H1 (cell line): ENCODE data around the gene IL18R1. TPM values are rescaled to one million over a fixed set of nuclear protein-coding genes. Genes with fewer than 3 reads are reported as not detected.

ENCODE experiments used
- CTCF ChIA-PET: fragments of 300-600 bp; sonication (Branson Sonifier 250); formaldehyde crosslinking; loops from one replicate; lab custom pipeline; 2021; ENCODE audit not compliant: partially characterized antibody; lab: Charles Lee
- POLR2A ChIA-PET: fragments of 300-600 bp; sonication (Branson Sonifier 250); formaldehyde crosslinking; loops from one replicate; lab custom pipeline; 2021; ENCODE audit warnings: inconsistent platforms; ENCODE audit not compliant: partially characterized antibody; lab: Charles Lee
- DNase-seq, 2 experiments: peaks; one replicate each; pipeline versions ENCODE4 v3.0.0 to v3.0.0-alpha.2; 2010 to 2022; ENCODE audit warnings: low spot score in 2 of 2, low read depth in 1 of 2, mixed read lengths in 1 of 2
- FAIRE-seq: peaks from 2 replicates; lab custom pipeline; 2011; peaks lifted over from hg19 to GRCh38; lab: Jason Lieb, UNC
- H2AFZ ChIP-seq: 2 replicates; pipeline ENCODE4 v1.8.1; 2012; ENCODE audit warnings: low read length, inconsistent platforms
- H2AK5ac ChIP-seq: 2 replicates; pipeline ENCODE4 v1.6.1; 2013; ENCODE audit warnings: low read depth, low read length
- H2BK120ac ChIP-seq: replicated peaks from 2 replicates; pipeline ENCODE3; 2013; ENCODE audit warnings: low read depth, low read length, inconsistent platforms
- H2BK12ac ChIP-seq: 2 replicates; pipeline ENCODE4 v1.6.1; 2013; ENCODE audit warnings: low read depth, low read length
- H2BK15ac ChIP-seq: 2 replicates; pipeline ENCODE4 v1.6.1; 2013; ENCODE audit warnings: low read length
- H2BK20ac ChIP-seq: 2 replicates; pipeline ENCODE4 v1.6.1; 2013; ENCODE audit warnings: low read length
- H2BK5ac ChIP-seq: 2 replicates; pipeline ENCODE4 v1.6.1; 2013; ENCODE audit warnings: low read depth, low read length
- H3K14ac ChIP-seq: 2 replicates; pipeline ENCODE4 v1.6.1; 2013; ENCODE audit warnings: inconsistent platforms; ENCODE audit not compliant: insufficient read length
- H3K18ac ChIP-seq: 2 replicates; pipeline ENCODE4 v1.6.1; 2013; ENCODE audit warnings: low read length; ENCODE audit errors: extremely low read depth
- H3K23ac ChIP-seq: 2 replicates; pipeline ENCODE4 v1.6.1; 2013; ENCODE audit warnings: inconsistent platforms; ENCODE audit not compliant: insufficient read length
- H3K23me2 ChIP-seq: 2 replicates; pipeline ENCODE4 v1.6.1; 2013; ENCODE audit warnings: low read depth, low read length
- H3K27ac ChIP-seq: 2 replicates; pipeline ENCODE4 v1.6.1; 2011; ENCODE audit warnings: low read depth, low read length, inconsistent platforms
- H3K27me3 ChIP-seq, 4 experiments: replicated peaks in 1 of 4; 1 replicate in 1 of 4; 2 replicates in 3 of 4; pipeline versions ENCODE4 v1.6.1 to v1.8.1; 2011 to 2013; ENCODE audit warnings: low read length in 3 of 4, mild to moderate bottlenecking in 3 of 4, inconsistent platforms in 2 of 4, mixed read lengths in 2 of 4, moderate library complexity in 1 of 4; ENCODE audit not compliant: control insufficient read depth in 3 of 4, insufficient read depth in 3 of 4; ENCODE audit errors: extremely low read depth in 1 of 4
- H3K36me3 ChIP-seq, 4 experiments: 2 replicates each; pipeline versions ENCODE4 v1.6.1 to v1.8.1; 2011 to 2013; ENCODE audit warnings: mild to moderate bottlenecking in 4 of 4, low read length in 3 of 4, moderate library complexity in 2 of 4, control low read depth in 1 of 4, inconsistent platforms in 1 of 4; ENCODE audit not compliant: insufficient read depth in 4 of 4, control insufficient read depth in 2 of 4
- H3K4ac ChIP-seq: replicated peaks from 2 replicates; pipeline ENCODE3; 2013; ENCODE audit warnings: low read length, low read depth, mixed read lengths, inconsistent platforms; ENCODE audit not compliant: insufficient read length
- H3K4me1 ChIP-seq, 4 experiments: replicated peaks in 1 of 4; 1 replicate in 1 of 4; 2 replicates in 3 of 4; pipeline versions ENCODE4 v1.6.1 to v1.8.1; 2011 to 2013; ENCODE audit warnings: low read length in 3 of 4, inconsistent platforms in 2 of 4, mixed read lengths in 1 of 4; ENCODE audit not compliant: insufficient read depth in 4 of 4, control insufficient read depth in 3 of 4
- H3K4me2 ChIP-seq, 2 experiments: 2 replicates each; pipeline versions ENCODE4 v1.6.1 to v1.8.1; 2011 to 2013; ENCODE audit warnings: low read depth in 2 of 2, low read length in 2 of 2, control low read depth in 1 of 2, inconsistent platforms in 1 of 2, mild to moderate bottlenecking in 1 of 2; ENCODE audit not compliant: insufficient read depth in 1 of 2
- H3K4me3 ChIP-seq, 4 experiments: fragments of 200-600, 300-600 bp in 1 of 4; sonication (generic), shearing (Covaris generic), sonication (Bioruptor Twin) in 1 of 4; 2 replicates each; pipeline versions ENCODE4 v1.5.1 to v1.8.1; 2011 to 2016; ENCODE audit warnings: low read length in 4 of 4, low read depth in 3 of 4, control low read depth in 2 of 4, inconsistent platforms in 2 of 4, mild to moderate bottlenecking in 2 of 4, mixed read lengths in 1 of 4, moderate library complexity in 1 of 4; ENCODE audit not compliant: insufficient read depth in 2 of 4; ENCODE audit errors: extremely low read depth in 1 of 4
- H3K56ac ChIP-seq: replicated peaks from 2 replicates; pipeline ENCODE3; 2013; ENCODE audit warnings: low read depth, mild to moderate bottlenecking, mixed read lengths, low read length, inconsistent platforms; ENCODE audit not compliant: insufficient read length
- H3K79me1 ChIP-seq: 2 replicates; pipeline ENCODE4 v1.6.1; 2013; ENCODE audit warnings: low read depth, low read length, control low read depth
- H3K79me2 ChIP-seq, 2 experiments: 2 replicates each; pipeline versions ENCODE4 v1.6.1 to v1.8.1; 2012 to 2013; ENCODE audit warnings: low read length in 2 of 2, mild to moderate bottlenecking in 2 of 2, inconsistent platforms in 1 of 2; ENCODE audit not compliant: insufficient read depth in 2 of 2, control insufficient read depth in 1 of 2
- H3K9ac ChIP-seq, 4 experiments: replicated peaks in 1 of 4; 1 replicate in 1 of 4; 2 replicates in 3 of 4; pipeline versions ENCODE4 v1.6.1 to v1.8.1; 2011 to 2013; ENCODE audit warnings: low read depth in 3 of 4, low read length in 3 of 4, control low read depth in 2 of 4, mild to moderate bottlenecking in 2 of 4, moderate library complexity in 2 of 4, inconsistent platforms in 1 of 4; ENCODE audit errors: extremely low read depth in 1 of 4
- H3K9me3 ChIP-seq, 2 experiments: 2 replicates each; pipeline versions ENCODE4 v1.6.1 to v1.8.1; 2012 to 2013; ENCODE audit warnings: mild to moderate bottlenecking in 2 of 2, moderate library complexity in 2 of 2, control low read depth in 1 of 2, inconsistent platforms in 1 of 2, low read depth in 1 of 2, low read length in 1 of 2, mixed read lengths in 1 of 2; ENCODE audit not compliant: insufficient read depth in 2 of 2
- H4K20me1 ChIP-seq, 2 experiments: replicated peaks in 1 of 2; 2 replicates each; pipeline versions ENCODE3 to v1.8.1; 2011 to 2013; ENCODE audit warnings: inconsistent platforms in 2 of 2, low read length in 2 of 2, mild to moderate bottlenecking in 1 of 2; ENCODE audit not compliant: insufficient read depth in 2 of 2, control insufficient read depth in 1 of 2
- H4K5ac ChIP-seq: 2 replicates; pipeline ENCODE4 v1.6.1; 2013; ENCODE audit warnings: low read length, low read depth, mixed read lengths, inconsistent platforms; ENCODE audit not compliant: insufficient read length
- H4K8ac ChIP-seq: 2 replicates; pipeline ENCODE4 v1.8.0; 2013; ENCODE audit warnings: mild to moderate bottlenecking, moderate library complexity, low read length, inconsistent platforms; ENCODE audit not compliant: insufficient read depth; ENCODE audit errors: extremely low read depth
- H4K91ac ChIP-seq: replicated peaks from 2 replicates; pipeline ENCODE3; 2013; ENCODE audit warnings: low read length, mixed read lengths, inconsistent platforms; ENCODE audit not compliant: insufficient read length
- CBX5 ChIP-seq: fragments of 300-800, 300-1000 bp; sonication (generic); IDR thresholded peaks from 2 replicates; pipeline ENCODE4 v1.7.1; 2016; ENCODE audit warnings: antibody characterized with exemption, low read length, low read depth
- CBX8 ChIP-seq: fragments of 300-800, 300-1000 bp; sonication (generic); IDR thresholded peaks from 2 replicates; pipeline ENCODE4 v1.7.1; 2016; ENCODE audit warnings: low read depth, low read length, borderline replicate concordance
- JUN ChIP-seq: IDR thresholded peaks from 2 replicates; pipeline ENCODE4 v1.6.1; 2011; ENCODE audit warnings: low read depth, mild to moderate bottlenecking, improper control_type of control experiment, low read length
- KDM5A ChIP-seq: fragments of 200-600 bp; IDR thresholded peaks from 2 replicates; pipeline ENCODE4 v1.7.1; 2012; ENCODE audit warnings: mild to moderate bottlenecking, low read length, inconsistent platforms, mixed read lengths
- MAFK ChIP-seq: IDR thresholded peaks from 2 replicates; pipeline ENCODE4 v1.6.1; 2012; ENCODE audit warnings: low read depth, mild to moderate bottlenecking, improper control_type of control experiment, low read length
- POU5F1 ChIP-seq: IDR thresholded peaks from 2 replicates; pipeline ENCODE4 v1.6.1; 2011; ENCODE audit warnings: low read depth, mild to moderate bottlenecking, low read length, moderate library complexity
- RAD21 ChIP-seq, 2 experiments: IDR thresholded peaks in 1 of 2; conservative IDR thresholded peaks in 1 of 2; 2 replicates each; pipeline ENCODE4 v1.6.1; 2011; ENCODE audit warnings: low read depth in 2 of 2, low read length in 2 of 2, improper control_type of control experiment in 1 of 2, inconsistent platforms in 1 of 2, mild to moderate bottlenecking in 1 of 2, moderate library complexity in 1 of 2
- RBBP5 ChIP-seq: IDR thresholded peaks from 2 replicates; pipeline ENCODE4 v1.7.1; 2012; ENCODE audit warnings: low read depth, mild to moderate bottlenecking, inconsistent platforms, low read length, moderate library complexity, borderline replicate concordance
- RFX5 ChIP-seq: IDR thresholded peaks from 2 replicates; pipeline ENCODE4 v1.6.1; 2011; ENCODE audit warnings: low read depth, low read length, improper control_type of control experiment, borderline replicate concordance
- TAF1 ChIP-seq: IDR thresholded peaks from 2 replicates; pipeline ENCODE4 v1.6.1; 2011; ENCODE audit warnings: mild to moderate bottlenecking, low read depth, low read length
- TAF7 ChIP-seq: optimal IDR thresholded peaks from 2 replicates; pipeline ENCODE3; 2011; ENCODE audit warnings: low read depth, mild to moderate bottlenecking, inconsistent platforms, low read length, moderate library complexity, borderline replicate concordance
- USF2 ChIP-seq: IDR thresholded peaks from 2 replicates; pipeline ENCODE4 v1.6.1; 2011; ENCODE audit warnings: low read length, improper control_type of control experiment
- YY1 ChIP-seq: IDR thresholded peaks from 2 replicates; pipeline ENCODE4 v1.6.1; 2011; ENCODE audit warnings: low read depth, mild to moderate bottlenecking, low read length
- WGBS, 2 experiments: shearing (Covaris generic) in 1 of 2; methylation state at CpG; one replicate each; pipeline versions ENCODE4 v1.1.6 to v1.1.7; 2013 to 2015; ENCODE audit warnings: low lambda C conversion rate in 2 of 2, mixed read lengths in 2 of 2, inconsistent platforms in 1 of 2, low coverage in 1 of 2, missing lambda C conversion rate in 1 of 2; ENCODE audit not compliant: insufficient replicate concordance in 2 of 2, insufficient coverage in 1 of 2, insufficient read length in 1 of 2; ENCODE audit errors: extremely low coverage in 1 of 2, missing lambda C conversion rate in 1 of 2; 5-methylcytosine and 5-hydroxymethylcytosine counted together
- polyA plus RNA-seq, 7 experiments: library from polyadenylated mRNA; depleted of rRNA in 3 of 7; stranded (reverse) in 5 of 7; unstranded in 2 of 7; fragments of >200 nt in 5 of 7; fragments of 200-250 nt in 2 of 7; gene quantifications; 1 replicate in 5 of 7; 2 replicates in 1 of 7; 4 replicates in 1 of 7; pipeline versions ENCODE4 v1.2.1 to v1.2.3, GENCODE V29; 2011 to 2013; ENCODE audit warnings: missing spikeins in 2 of 7, mixed read lengths in 2 of 7
- total RNA-seq: library from RNA; stranded (reverse); fragmentation: NEBNext Ultra II Directional; extraction: Animal tissue kit (Norgen Biotek cat#: 25700); gene quantifications from 2 replicates; pipeline ENCODE4 v1.2.1, GENCODE V29; 2021

Gene IL18R1
- total and polyA plus RNA-seq, 2 of the 8 experiments (the other 6 are each of a cell fraction or from before 2014, with no cell fraction given), result 0.54 TPM; not detected in 1

GRCh38 chr2:102438111-102438510 is 82.5 kb downstream of the IL18R1 start:
- no peak overlapping the region for H2AK5ac ChIP-seq
- no peaks in the 10 kb centered on the region for H3K9me3 ChIP-seq
- no peak overlapping the region for H2BK20ac ChIP-seq
- H3K27me3 ChIP-seq, result no peaks in the 10 kb centered on the region
- H3K27ac ChIP-seq, result no peak overlapping the region
- FAIRE-seq, result no peak
- H3K23me2 ChIP-seq, result no peaks in the 10 kb centered on the region
- H2BK5ac ChIP-seq, result no peak overlapping the region
- H2BK120ac ChIP-seq, result no peak overlapping the region
- H3K4me3 ChIP-seq, result no peak overlapping the region
- no peaks in the 10 kb centered on the region for H3K79me2 ChIP-seq
- no peak overlapping the region for H3K4me2 ChIP-seq
- H3K4me1 ChIP-seq, result peaks cover 0 to 3% (median 0%) of the 10 kb centered on the region in 4 experiments; a peak in 1 of 7 replicates
- WGBS, 2 experiments, result 94% methylated on average over 3 of the region's 3 CpGs; no CpG with 5 or more reads in 1 of the 2 experiments
- H4K20me1 ChIP-seq, result no peaks in the 10 kb centered on the region
- no peak for DNase-seq
- H2BK12ac ChIP-seq, result no peak overlapping the region
- H3K14ac ChIP-seq, result no peak overlapping the region
- POLR2A ChIA-PET, result no interaction called here
- H3K9ac ChIP-seq, result no peak overlapping the region
- no peak overlapping the region for H3K56ac ChIP-seq
- no peak overlapping the region for H4K8ac ChIP-seq
- no peak overlapping the region for H3K23ac ChIP-seq
- no peak overlapping the region for H3K4ac ChIP-seq
- no peak overlapping the region for H3K18ac ChIP-seq
- H4K5ac ChIP-seq, result no peak overlapping the region
- H4K91ac ChIP-seq, result no peak overlapping the region
- H2AFZ ChIP-seq, result no peak overlapping the region
- no peaks in the 10 kb centered on the region for H3K36me3 ChIP-seq
- no peaks in the 10 kb centered on the region for H3K79me1 ChIP-seq
- CTCF ChIA-PET, result interaction anchor here (1.3 kb wide), 1 partner anchor 8 kb away, joined by 3 read pairs; no protein-coding TSS in a partner anchor
- H2BK15ac ChIP-seq, result no peak overlapping the region
- TF ChIP-seq TAF7, result no peak
- TF ChIP-seq RFX5, result no peak
- TF ChIP-seq CBX5, result no peak
- TF ChIP-seq POU5F1, result no peak
- no peak for TF ChIP-seq KDM5A
- TF ChIP-seq TAF1, result no peak
- no peak for TF ChIP-seq USF2
- no peak for TF ChIP-seq MAFK
- TF ChIP-seq YY1, result no peak
- TF ChIP-seq RAD21 (IDR thresholded peaks at IDR 0.05 in 1 of 2, conservative IDR thresholded peaks at IDR 0.05 in 1 of 2; ENCODE audit: low read depth in 2 of 2, low read length in 2 of 2), result no peak
- TF ChIP-seq RBBP5, result no peak
- TF ChIP-seq JUN, result no peak
- TF ChIP-seq CBX8, result no peak
